ENCODE data around the gene RNF149.
"Not testable (repeated sequence)": the region's sequence is repeated elsewhere in the genome, so short reads cannot be mapped to it uniquely, and the experiment has no call there.

The RNF149 gene

DNA sequence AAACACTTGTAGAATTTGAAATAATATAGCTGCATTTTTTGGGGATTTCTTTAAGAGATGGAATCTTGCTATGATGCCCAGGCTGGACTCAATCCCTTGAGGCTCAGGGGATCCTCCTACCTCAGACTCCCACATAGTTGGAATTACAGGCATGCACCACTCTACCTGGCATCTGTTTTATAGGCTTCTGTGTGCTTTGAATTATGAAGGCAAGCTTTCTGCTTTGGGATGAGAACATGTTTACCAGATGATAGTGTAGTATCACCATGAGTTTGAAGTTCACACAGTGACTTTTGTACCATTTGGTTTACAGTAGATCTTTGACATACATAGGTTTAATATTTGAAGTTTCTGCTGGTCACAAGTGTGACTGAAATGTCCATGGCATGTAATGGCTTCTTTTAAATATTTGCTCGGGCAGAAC is 45.1 kb downstream of the RNF149 start:
- Mint-ChIP-seq H3K4me1 (peaks cover 34% of the 10 kb centered on the region), H3K36me3 (peaks cover 100% of the 10 kb centered on the region), H3K9me3 (no peaks in the 10 kb centered on the region), H3K27ac (peak overlapping the region; percentile 67), H3K4me3 (no peak overlapping the region)
- DNase-seq (ENCODE audit: low spot score in 2 of 2) (no peak), ATAC-seq (no peak)

DNA sequence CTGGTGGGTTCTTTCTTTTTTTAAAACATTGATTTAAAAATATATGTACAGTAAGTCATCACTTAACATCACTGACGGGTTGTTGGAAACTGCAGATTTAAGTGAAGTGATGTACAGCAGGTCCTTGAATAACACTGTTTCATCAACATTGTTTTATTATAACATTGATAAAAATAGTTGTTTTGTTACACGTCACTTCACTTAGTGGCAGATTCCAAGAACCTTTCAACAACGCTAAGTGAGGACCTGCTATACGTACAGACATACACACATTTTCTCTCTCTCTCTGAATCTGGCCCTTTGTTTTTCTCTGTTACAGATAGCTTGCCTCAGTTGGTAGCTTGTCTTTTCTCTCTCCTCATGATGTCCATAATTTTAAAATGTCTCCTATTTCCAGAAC is 46.4 kb downstream of the RNF149 start:
- peaks cover 100% of the 10 kb centered on the region for H3K36me3 Mint-ChIP-seq
- H3K27ac Mint-ChIP-seq: peak overlapping the region; percentile 60

DNA sequence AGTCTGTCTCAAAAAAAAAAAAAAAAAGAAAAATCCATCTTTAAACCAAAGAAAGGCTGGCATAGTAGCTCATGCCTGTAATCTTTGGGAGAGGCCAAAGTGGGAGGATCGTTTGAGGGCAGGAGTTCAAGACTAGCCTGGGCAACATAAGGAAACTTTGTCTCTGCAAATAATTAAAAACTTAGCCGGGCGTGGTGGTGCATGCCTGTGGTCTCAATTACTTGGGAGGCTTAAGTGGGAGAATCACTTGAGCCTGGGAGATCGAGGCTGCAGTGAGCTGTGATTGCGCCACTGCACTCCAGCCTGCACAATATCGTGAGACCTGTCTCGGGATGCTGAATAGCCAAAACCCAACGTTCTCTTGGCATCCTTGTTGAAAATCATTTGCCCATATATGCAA is 49.7 kb downstream of the RNF149 start:
- no peak for DNase-seq (ENCODE audit: low spot score in 2 of 2)
- H3K36me3 Mint-ChIP-seq: peaks cover 88% of the 10 kb centered on the region
- peaks cover 35% of the 10 kb centered on the region for H3K4me1 Mint-ChIP-seq
- peak overlapping the region; percentile 17 for H3K27ac Mint-ChIP-seq
- ATAC-seq: no peak
- H3K4me3 Mint-ChIP-seq: no peak overlapping the region
- H3K9me3 Mint-ChIP-seq: no peaks in the 10 kb centered on the region

More for the DNA sequence above, 46.4 kb downstream of the RNF149 start:
- Mint-ChIP-seq H3K9me3 (no peaks in the 10 kb centered on the region), H3K4me1 (peaks cover 24% of the 10 kb centered on the region), H3K4me3 (no peak overlapping the region)
- DNase-seq (ENCODE audit: low spot score in 2 of 2): no peak
- ATAC-seq: no peak

DNA sequence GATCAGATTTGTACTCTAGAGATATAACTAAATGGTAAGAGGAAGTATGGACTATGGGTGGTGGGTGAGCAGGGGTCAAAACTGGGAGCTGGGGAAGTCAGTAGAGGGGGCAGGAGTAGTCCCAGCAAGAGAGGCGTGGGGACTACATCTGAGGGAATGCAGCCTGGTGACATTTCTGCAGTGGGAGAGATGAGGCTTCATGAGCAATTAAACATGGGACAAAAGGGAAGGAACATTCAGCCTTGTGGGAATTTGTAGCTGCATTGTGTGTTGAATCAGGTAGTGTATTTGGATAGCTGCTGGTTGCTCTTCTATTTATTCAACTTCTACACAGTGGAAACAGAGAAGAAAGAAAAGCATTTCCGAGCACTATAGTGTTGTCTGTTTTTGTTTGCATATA is 52.2 kb downstream of the RNF149 start:
- ATAC-seq (no peak), DNase-seq (ENCODE audit: low spot score in 2 of 2) (no peak)
- H3K9me3 Mint-ChIP-seq: no peaks in the 10 kb centered on the region
- peaks cover 32% of the 10 kb centered on the region for H3K4me1 Mint-ChIP-seq
- peaks cover 81% of the 10 kb centered on the region for H3K36me3 Mint-ChIP-seq
- peak overlapping the region; percentile 85 for H3K27ac Mint-ChIP-seq
- H3K4me3 Mint-ChIP-seq: no peak overlapping the region

DNA sequence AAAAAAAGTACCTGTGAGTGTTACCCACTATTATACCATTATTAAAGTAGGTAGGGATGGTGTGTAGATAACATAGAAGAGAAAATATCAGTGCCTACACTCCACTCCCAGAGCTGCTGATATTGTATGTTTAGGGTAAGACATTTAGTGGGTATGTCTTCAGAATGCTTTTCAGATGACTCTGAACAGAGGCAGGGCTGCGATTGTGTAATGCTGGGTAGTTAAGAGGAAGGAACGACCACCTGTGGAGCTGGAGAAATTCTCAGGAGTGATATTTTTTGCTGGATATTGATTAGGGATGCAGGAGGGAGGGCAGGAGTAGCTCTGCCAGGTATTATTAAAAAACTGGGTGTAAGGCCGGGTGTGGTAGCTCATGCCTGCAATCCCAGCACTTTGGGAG is 53.0 kb downstream of the RNF149 start:
- peaks cover 72% of the 10 kb centered on the region for H3K36me3 Mint-ChIP-seq
- H3K4me1 Mint-ChIP-seq: peaks cover 28% of the 10 kb centered on the region
- ATAC-seq (no peak), DNase-seq (ENCODE audit: low spot score in 2 of 2) (no peak)
- H3K27ac Mint-ChIP-seq: peak overlapping the region; percentile 85
- H3K4me3 Mint-ChIP-seq: no peak overlapping the region
- no peaks in the 10 kb centered on the region for H3K9me3 Mint-ChIP-seq

DNA sequence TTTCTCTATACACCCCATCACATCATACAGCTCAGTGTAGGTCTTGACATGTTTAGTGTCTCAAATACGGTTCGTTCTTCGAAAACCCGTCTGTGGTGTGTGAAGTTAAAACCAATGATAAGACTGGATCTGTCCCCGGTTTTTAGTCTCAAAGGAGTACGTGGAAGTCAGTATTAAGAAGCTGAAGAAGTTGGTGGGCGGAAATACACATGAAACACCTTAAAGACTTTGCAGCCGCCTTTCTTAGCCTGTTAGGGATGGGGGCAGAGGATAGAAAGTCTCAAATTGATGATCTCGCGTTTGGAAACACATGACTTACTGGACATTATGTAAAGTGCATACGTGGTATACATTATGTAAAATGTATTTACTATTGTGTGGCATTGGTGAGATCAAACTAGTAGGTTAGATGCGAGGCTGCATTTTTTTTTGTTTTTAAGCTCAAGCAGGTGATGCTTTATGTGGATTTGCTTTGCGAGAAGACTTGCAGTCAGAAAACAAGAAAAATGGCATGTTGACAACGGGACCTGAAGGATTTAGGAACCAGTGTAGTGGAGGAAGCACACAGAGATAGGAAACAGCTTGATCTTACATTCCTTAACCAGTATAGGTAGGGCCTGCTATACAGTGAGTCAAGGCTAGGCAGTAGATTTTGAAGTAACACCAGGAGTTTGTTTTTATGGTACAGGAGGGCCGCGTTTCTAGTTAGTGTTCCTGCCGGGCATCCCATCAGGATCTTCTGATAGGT is 54.6 kb downstream of the RNF149 start:
- no peak for ATAC-seq
- Mint-ChIP-seq H3K4me3 (peak overlapping the region; percentile 100), H3K36me3 (peaks cover 56% of the 10 kb centered on the region), H3K9me3 (no peaks in the 10 kb centered on the region), H3K27ac (peak overlapping the region; percentile 98), H3K4me1 (peaks cover 28% of the 10 kb centered on the region)
- no peak for DNase-seq (ENCODE audit: low spot score in 2 of 2)

DNA sequence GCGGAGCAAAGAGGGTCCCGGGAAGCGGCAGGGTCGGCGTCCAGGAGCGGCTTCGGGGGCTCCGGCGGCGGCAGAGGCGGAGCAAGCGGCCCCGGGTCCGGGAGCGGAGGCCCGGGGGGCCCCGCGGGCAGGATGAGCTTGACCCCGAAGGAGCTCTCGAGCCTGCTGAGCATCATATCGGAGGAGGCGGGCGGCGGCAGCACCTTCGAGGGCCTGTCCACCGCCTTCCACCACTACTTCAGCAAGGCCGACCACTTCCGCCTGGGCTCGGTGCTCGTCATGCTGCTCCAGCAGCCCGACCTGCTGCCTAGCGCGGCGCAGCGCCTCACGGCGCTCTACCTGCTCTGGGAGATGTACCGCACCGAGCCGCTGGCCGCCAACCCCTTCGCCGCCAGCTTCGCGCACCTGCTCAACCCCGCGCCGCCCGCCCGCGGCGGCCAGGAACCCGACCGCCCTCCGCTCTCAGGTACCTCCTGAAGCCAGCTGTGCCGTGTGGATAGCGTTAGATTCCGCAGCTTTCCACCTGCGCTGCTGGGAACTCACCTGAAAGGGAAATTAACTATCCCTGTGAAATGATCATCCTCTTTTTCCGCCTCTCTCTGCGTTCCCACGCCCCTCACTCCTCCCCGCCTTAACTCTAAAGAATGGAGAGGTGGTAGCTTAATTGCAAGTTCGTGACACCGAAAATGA is 55.3 kb downstream of the RNF149 start:
- ATAC-seq (peak; percentile 88), DNase-seq (ENCODE audit: low spot score in 2 of 2) (peak in 1 of 2 donors; percentile 61)
- no peaks in the 10 kb centered on the region for H3K9me3 Mint-ChIP-seq
- H3K36me3 Mint-ChIP-seq: peaks cover 49% of the 10 kb centered on the region
- H3K4me1 Mint-ChIP-seq: peaks cover 28% of the 10 kb centered on the region
- H3K27ac Mint-ChIP-seq: peak overlapping the region; percentile 98
- H3K4me3 Mint-ChIP-seq: peak overlapping the region; percentile 100

DNA sequence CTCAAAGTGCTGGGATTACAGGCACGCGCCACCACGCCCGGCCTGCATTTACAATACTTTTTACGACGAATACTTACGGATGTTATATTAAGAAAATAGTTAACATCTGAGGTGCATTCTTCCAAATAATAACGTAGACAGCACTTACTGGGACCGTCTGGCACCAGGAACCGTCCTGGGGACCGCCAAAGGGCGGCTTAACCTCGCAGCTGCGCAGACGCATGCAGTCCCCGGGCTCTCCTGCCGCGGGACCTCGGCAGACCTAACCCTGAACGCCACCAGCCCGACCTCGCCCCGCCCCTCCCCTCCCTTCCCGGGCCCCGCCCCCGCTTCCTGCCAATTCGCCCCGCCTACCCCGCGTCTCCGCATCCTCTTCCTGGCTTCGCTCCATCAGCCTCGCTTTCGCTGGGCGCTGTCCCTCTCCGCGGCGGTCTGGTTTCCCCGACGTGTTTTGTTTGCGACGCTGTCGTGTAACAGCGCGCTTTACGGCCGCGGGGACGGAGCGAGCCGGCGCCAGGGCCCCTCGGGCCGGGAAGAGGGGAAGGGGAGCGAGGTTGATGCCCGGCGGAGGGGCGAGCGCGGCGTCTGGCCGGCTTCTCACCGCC is 56.0 kb downstream of the RNF149 start, which contains the start of gene CNOT11:
Gene CNOT11, plus strand, starts transcription at position 479 of the 605 bp plus-strand sequence. Its CDS starts 79 bp downstream, at position 558.
- peak; percentile 90 for ATAC-seq
- DNase-seq (ENCODE audit: low spot score in 2 of 2): peak; percentile 95 to 99
- peaks cover 28% of the 10 kb centered on the region for H3K4me1 Mint-ChIP-seq
- no peaks in the 10 kb centered on the region for H3K9me3 Mint-ChIP-seq
- H3K27ac Mint-ChIP-seq: peak within 1 kb of the TSS; percentile 98
- peak within 1 kb of the TSS; percentile 100 for H3K4me3 Mint-ChIP-seq
- H3K36me3 Mint-ChIP-seq: peaks cover 42% of the 10 kb centered on the region

DNA sequence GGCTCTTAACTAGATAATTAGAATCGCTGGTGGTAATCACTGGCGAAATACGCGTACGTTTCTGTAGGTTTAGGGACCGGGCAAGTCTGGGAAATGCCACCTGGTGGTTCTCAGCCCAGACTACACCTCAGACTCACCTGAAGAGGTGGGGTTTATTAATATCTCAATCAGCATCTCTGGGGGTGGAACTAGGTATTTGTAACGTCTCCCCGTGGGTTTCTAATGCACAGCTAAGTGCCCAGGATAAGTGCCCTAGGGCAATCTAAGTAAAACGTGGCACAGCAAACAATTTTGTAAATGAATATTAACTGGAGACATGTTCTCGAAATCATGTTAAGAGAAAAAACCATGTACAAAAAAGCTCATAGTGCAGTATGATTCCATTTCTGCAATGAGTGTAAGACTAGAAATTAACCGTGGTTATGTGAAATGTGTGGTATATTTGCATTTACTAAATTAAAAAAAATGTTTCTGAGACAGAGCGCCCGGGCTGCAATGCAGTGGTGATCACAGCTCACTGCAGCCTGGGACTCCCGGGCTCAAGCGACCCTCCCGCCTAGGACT is 56.6 kb downstream of the RNF149 start:
- DNase-seq (ENCODE audit: low spot score in 2 of 2) (no peak), ATAC-seq (peak; percentile 63)
- peak overlapping the region; percentile 98 for H3K27ac Mint-ChIP-seq
- H3K9me3 Mint-ChIP-seq: no peaks in the 10 kb centered on the region
- H3K36me3 Mint-ChIP-seq: peaks cover 37% of the 10 kb centered on the region
- peak overlapping the region; percentile 100 for H3K4me3 Mint-ChIP-seq
- H3K4me1 Mint-ChIP-seq: peaks cover 28% of the 10 kb centered on the region

DNA sequence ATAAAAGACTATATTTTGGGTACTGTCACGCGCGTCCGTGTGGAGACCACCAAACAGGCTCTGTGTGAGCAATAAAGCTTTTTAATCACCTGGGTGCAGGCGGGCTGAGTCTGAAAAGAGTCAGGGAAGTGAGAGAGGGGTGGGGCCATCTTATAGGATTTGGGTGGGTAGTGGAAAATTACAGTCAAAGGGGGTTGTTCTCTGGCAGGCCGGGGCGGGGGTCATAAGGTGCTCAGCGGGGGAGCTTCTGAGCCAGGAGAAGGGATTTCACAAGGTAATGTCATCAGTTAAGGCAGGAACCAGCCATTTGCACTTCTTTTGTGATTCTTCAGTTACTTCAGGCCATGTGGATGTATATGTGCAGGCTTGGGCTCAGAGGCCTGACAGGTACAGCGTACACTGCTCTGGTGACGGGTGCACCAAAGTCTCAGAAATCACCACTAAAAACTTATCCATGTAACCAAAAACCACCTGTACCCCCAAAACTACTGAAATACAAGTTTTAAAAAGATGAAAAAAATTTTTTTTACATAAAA is 57.2 kb downstream of the RNF149 start:
- not testable (repeated sequence) for H3K9me3 Mint-ChIP-seq; ATAC-seq; DNase-seq (ENCODE audit: low spot score in 2 of 2); H3K27ac Mint-ChIP-seq
- H3K4me3 Mint-ChIP-seq: peak overlapping the region; percentile 100
- H3K4me1 Mint-ChIP-seq: peaks cover 22% of the 10 kb centered on the region
- peaks cover 31% of the 10 kb centered on the region for H3K36me3 Mint-ChIP-seq

DNA sequence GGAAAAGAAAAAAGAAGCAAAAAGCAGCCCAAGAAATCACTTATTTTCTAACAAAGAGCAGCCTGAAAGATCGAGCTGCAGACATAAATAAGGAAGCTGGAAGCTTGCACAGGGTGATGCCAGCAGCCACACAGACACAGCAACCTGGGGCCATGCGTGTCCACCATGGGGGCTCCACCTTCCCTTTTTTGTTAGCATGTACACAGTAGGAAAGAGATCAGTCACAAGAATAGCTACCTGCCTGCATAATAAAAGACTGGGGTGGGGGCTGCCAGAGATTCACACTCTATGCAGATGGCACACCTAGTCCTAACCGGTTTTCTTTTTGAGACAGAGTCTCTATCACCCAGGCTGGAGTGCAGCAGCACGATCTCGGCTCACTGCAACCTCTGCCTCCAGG is 58.7 kb downstream of the RNF149 start:
- Mint-ChIP-seq H3K4me1 (peaks cover 11% of the 10 kb centered on the region), H3K27ac (no peak overlapping the region), H3K36me3 (peaks cover 19% of the 10 kb centered on the region), H3K9me3 (no peaks in the 10 kb centered on the region), H3K4me3 (no peak overlapping the region)
- DNase-seq (ENCODE audit: low spot score in 2 of 2): no peak
- ATAC-seq: no peak

DNA sequence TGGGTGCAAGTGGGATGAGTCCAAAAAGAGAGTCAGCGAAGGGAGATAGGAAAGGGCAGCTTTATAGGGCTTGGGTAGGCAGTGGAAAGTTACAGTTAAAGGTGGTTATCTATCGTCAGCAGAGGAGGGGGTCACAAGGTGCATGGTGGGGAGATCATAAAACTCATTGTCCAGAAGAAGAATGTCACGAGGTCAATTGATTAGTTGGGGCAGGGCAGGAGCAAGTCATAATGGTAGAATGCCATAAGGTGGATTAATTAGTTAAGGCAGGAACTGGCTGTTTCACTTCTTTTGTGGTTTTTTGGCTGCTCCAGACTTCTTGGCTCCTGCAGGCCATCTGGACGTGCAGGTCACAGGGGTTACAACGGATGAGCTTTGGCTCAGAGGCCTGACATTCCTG is 59.7 kb downstream of the RNF149 start:
- not testable (repeated sequence) for H3K9me3 Mint-ChIP-seq; DNase-seq (ENCODE audit: low spot score in 2 of 2); H3K4me3 Mint-ChIP-seq; ATAC-seq; H3K4me1 Mint-ChIP-seq
- Mint-ChIP-seq H3K27ac (peak overlapping the region; percentile 60), H3K36me3 (peaks cover 17% of the 10 kb centered on the region)

DNA sequence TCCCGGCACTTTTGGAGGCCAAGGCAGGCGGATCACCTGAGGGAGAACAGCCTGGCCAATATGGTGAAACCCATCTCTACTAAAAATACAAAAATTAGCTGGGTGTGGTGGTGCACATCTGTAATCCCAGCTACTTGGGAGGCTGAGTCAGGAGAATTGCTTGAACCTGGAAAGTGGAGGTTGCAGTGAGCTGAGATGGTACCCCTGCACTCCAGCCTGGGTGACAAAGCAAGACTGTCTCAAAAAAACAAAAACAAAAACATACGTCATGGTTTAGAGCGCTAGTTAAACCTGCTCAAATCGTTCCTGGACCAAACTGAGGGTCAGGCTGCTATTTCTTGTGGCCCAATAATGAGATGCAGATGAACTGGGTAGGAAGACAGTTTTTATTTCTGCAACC is 63.0 kb downstream of the RNF149 start:
- H3K4me3 Mint-ChIP-seq; H3K9me3 Mint-ChIP-seq; ATAC-seq; H3K4me1 Mint-ChIP-seq; H3K36me3 Mint-ChIP-seq; DNase-seq (ENCODE audit: low spot score in 2 of 2); H3K27ac Mint-ChIP-seq: not testable (repeated sequence)

DNA sequence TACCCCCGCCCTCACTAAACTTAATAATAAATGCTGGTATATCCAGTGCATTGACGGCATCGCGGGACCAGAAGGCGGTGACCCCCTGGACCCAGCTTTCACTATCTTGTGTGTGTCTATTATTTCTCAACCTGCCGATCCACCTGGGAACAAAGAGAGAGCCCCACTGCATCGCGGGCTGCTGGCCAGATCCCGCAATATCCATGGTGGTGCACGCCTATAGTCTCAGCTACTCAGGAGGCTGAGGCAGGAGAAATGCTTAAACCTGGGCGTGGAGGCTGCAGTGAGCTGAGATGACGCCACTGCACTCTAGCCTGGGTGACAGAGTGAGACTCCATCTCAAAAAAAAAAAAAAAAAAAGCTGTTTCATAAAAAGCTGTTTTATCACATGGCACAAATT is 63.6 kb downstream of the RNF149 start:
- DNase-seq (ENCODE audit: low spot score in 2 of 2); H3K4me1 Mint-ChIP-seq; H3K4me3 Mint-ChIP-seq; ATAC-seq; H3K36me3 Mint-ChIP-seq; H3K27ac Mint-ChIP-seq; H3K9me3 Mint-ChIP-seq: not testable (repeated sequence)

DNA sequence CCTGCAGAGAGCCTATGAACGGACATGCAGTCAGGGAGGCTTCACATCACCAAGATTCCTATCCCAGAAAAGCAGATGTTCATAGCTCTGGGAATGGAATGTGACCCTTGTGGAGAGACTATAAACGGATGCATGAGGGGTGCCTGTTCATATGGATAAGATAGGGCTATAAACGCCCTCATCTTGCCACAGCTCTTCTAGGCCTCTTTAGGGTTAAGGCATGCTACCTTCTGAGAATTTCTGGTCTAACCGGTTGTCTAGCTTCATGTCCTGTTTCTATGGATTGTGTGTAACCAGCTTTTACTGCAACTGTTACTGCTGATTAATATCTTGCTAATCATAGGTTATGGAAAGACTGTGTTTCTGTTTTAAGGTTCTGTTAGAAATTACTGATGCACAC is 64.1 kb downstream of the RNF149 start:
- not testable (repeated sequence) for DNase-seq (ENCODE audit: low spot score in 2 of 2); H3K9me3 Mint-ChIP-seq; H3K27ac Mint-ChIP-seq; H3K4me1 Mint-ChIP-seq; ATAC-seq; H3K4me3 Mint-ChIP-seq; H3K36me3 Mint-ChIP-seq

Data from stimulated activated effector memory CD8-positive, alpha-beta T cell treated with anti-CD3 and anti-CD28 coated beads, Interleukin-12 subunit alpha, Interleukin-12 subunit beta, amount 100 ng/mL, for 72 hours (primary cell).